IMR-90 (cell line): ENCODE results near the gene PLPP3. TPM values are rescaled to one million over a fixed set of nuclear protein-coding genes. Genes with fewer than 3 reads are reported as not detected.

ENCODE experiments used
- ATAC-seq: fragments of 200-7000 bp; cut with Tn5 transposase; 2 replicates; pipeline ENCODE4 v1.9.1; 2020; ENCODE audit warnings: low read depth, mild to moderate bottlenecking, moderate library complexity
- BruUV-seq: library from RNA; stranded (reverse); fragments of 400-500 nt; replicated peaks from 2 replicates; lab custom pipeline; 2021; lab: Mats Ljungman, UMichigan
- CTCF ChIA-PET: fragments of 300-600 bp; formaldehyde crosslinking; extraction: SDS; loops from one replicate; lab custom pipeline; 2021; ENCODE audit warnings: antibody characterized with exemption; lab: Yijun Ruan, JAX
- POLR2A ChIA-PET: fragments of 300-600 bp; sonication (Branson Sonifier 250); formaldehyde crosslinking; loops from one replicate; lab custom pipeline; 2022; ENCODE audit warnings: antibody characterized with exemption; ENCODE audit not compliant: unreplicated experiment; lab: Charles Lee
- DNase-seq: peaks from one replicate; pipeline ENCODE4 v3.0.0; 2013
- H2AFZ ChIP-seq: replicated peaks from 2 replicates; pipeline ENCODE3; 2013; ENCODE audit warnings: low read length, mild to moderate bottlenecking; ENCODE audit not compliant: poor library complexity
- H2AK5ac ChIP-seq: 2 replicates; pipeline ENCODE4 v1.6.1; 2013; ENCODE audit warnings: low read depth, low read length, inconsistent platforms
- H2AK9ac ChIP-seq: replicated peaks from 2 replicates; pipeline ENCODE3; 2013; ENCODE audit warnings: mild to moderate bottlenecking, low read depth, low read length, moderate library complexity; ENCODE audit not compliant: poor library complexity
- H2BK120ac ChIP-seq: 2 replicates; pipeline ENCODE4 v1.6.1; 2013; ENCODE audit warnings: low read depth, low read length, inconsistent platforms
- H2BK15ac ChIP-seq: 3 replicates; pipeline ENCODE4 v1.6.1; 2013; ENCODE audit warnings: low read depth, low read length, inconsistent platforms
- H2BK20ac ChIP-seq: 2 replicates; pipeline ENCODE4 v1.6.1; 2013; ENCODE audit warnings: low read depth, mild to moderate bottlenecking, inconsistent platforms, low read length, moderate library complexity
- H2BK5ac ChIP-seq: 2 replicates; pipeline ENCODE4 v1.6.1; 2013; ENCODE audit warnings: mild to moderate bottlenecking, low read depth, low read length, inconsistent platforms; ENCODE audit not compliant: poor library complexity, severe bottlenecking
- H3K14ac ChIP-seq: replicated peaks from 2 replicates; pipeline ENCODE4 v1.6.1; 2013; ENCODE audit warnings: low read depth, low read length, inconsistent platforms
- H3K18ac ChIP-seq: 2 replicates; pipeline ENCODE4 v1.6.1; 2013; ENCODE audit warnings: low read depth, low read length, control low read depth
- H3K23ac ChIP-seq: 2 replicates; pipeline ENCODE4 v1.6.1; 2013; ENCODE audit warnings: low read depth, low read length, inconsistent platforms
- H3K27ac ChIP-seq: 2 replicates; pipeline ENCODE4 v1.5.1; 2013; ENCODE audit warnings: mild to moderate bottlenecking, control low read depth, low read length; ENCODE audit not compliant: insufficient read depth
- H3K27me3 ChIP-seq: 2 replicates; pipeline ENCODE4 v1.6.1; 2013; ENCODE audit warnings: low read length; ENCODE audit not compliant: control insufficient read depth, insufficient read depth
- H3K36me3 ChIP-seq: 2 replicates; pipeline ENCODE4 v1.6.1; 2013; ENCODE audit warnings: low read length, mixed read lengths; ENCODE audit not compliant: control insufficient read depth, insufficient read depth
- H3K4ac ChIP-seq: 2 replicates; pipeline ENCODE4 v1.6.1; 2013; ENCODE audit warnings: low read depth, low read length, inconsistent platforms
- H3K4me1 ChIP-seq: 2 replicates; pipeline ENCODE4 v1.6.1; 2013; ENCODE audit warnings: low read length, mixed read lengths; ENCODE audit not compliant: control insufficient read depth, insufficient read depth
- H3K4me2 ChIP-seq: 2 replicates; pipeline ENCODE4 v1.6.1; 2013; ENCODE audit warnings: low read depth, mild to moderate bottlenecking, control low read depth, low read length, moderate library complexity
- H3K4me3 ChIP-seq: 2 replicates; pipeline ENCODE4 v1.5.1; 2013; ENCODE audit warnings: low read depth, mild to moderate bottlenecking, control low read depth, low read length, moderate library complexity; ENCODE audit not compliant: insufficient read depth
- H3K56ac ChIP-seq: 2 replicates; pipeline ENCODE4 v1.6.1; 2013; ENCODE audit warnings: low read length, inconsistent platforms; ENCODE audit not compliant: insufficient read depth; ENCODE audit errors: extremely low read depth
- H3K79me1 ChIP-seq, 2 experiments: 2 replicates each; pipeline ENCODE4 v1.6.1; 2013; ENCODE audit warnings: low read length in 2 of 2, inconsistent platforms in 1 of 2, low read depth in 1 of 2
- H3K9ac ChIP-seq: 2 replicates; pipeline ENCODE4 v1.6.1; 2013; ENCODE audit warnings: low read depth, low read length, control low read depth
- H3K9me1 ChIP-seq: 2 replicates; pipeline ENCODE4 v1.6.1; 2013; ENCODE audit warnings: low read length, inconsistent platforms; ENCODE audit not compliant: insufficient read depth
- H3K9me3 ChIP-seq: 2 replicates; pipeline ENCODE4 v1.6.1; 2013; ENCODE audit warnings: low read length; ENCODE audit not compliant: control insufficient read depth, insufficient read depth
- H4K20me1 ChIP-seq: 2 replicates; pipeline ENCODE4 v1.6.1; 2013; ENCODE audit warnings: low read length, inconsistent platforms; ENCODE audit not compliant: insufficient read depth
- H4K5ac ChIP-seq: 2 replicates; pipeline ENCODE4 v1.6.1; 2013; ENCODE audit warnings: mild to moderate bottlenecking, low read depth, low read length, control low read depth
- H4K8ac ChIP-seq, 2 experiments: 2 replicates each; pipeline ENCODE4 v1.6.1; 2013; ENCODE audit warnings: low read depth in 2 of 2, low read length in 2 of 2, control low read depth in 1 of 2, inconsistent platforms in 1 of 2
- H4K91ac ChIP-seq: 2 replicates; pipeline ENCODE4 v1.6.1; 2013; ENCODE audit warnings: low read depth, low read length, inconsistent platforms; ENCODE audit not compliant: insufficient read depth
- CEBPB ChIP-seq: IDR thresholded peaks from 2 replicates; pipeline ENCODE4 v1.6.1; 2012; ENCODE audit warnings: low read depth, low read length, improper control_type of control experiment
- MXI1 ChIP-seq: IDR thresholded peaks from 2 replicates; pipeline ENCODE4 v1.6.1; 2012; ENCODE audit warnings: low read depth, mild to moderate bottlenecking, low read length, moderate library complexity, borderline replicate concordance
- SMC3 ChIP-seq: fragments of 150-350 bp; IDR thresholded peaks from 2 replicates; pipeline ENCODE4 v1.6.1; 2016; ENCODE audit warnings: low read depth, mild to moderate bottlenecking, antibody characterized with exemption, low read length, moderate library complexity
- USF2 ChIP-seq: fragments of 150-350 bp; IDR thresholded peaks from 2 replicates; pipeline ENCODE4 v1.6.1; 2017; ENCODE audit warnings: mild to moderate bottlenecking, antibody characterized with exemption, low read length, low read depth
- WGBS, 2 experiments: methylation state at CpG; one replicate each; pipeline versions ENCODE4 v1.1.5 to v1.1.7; 2013; ENCODE audit warnings: missing lambda C conversion rate in 2 of 2; ENCODE audit not compliant: insufficient read length in 1 of 2; ENCODE audit errors: extremely low coverage in 2 of 2; 5-methylcytosine and 5-hydroxymethylcytosine counted together
- dilution Hi-C: fragments of 300-500 bp; cut with HindIII; formaldehyde crosslinking; loops from one replicate; pipeline ENCODE4 v1.14.3; 2018; ENCODE audit warnings: low sequenced_read_pairs; ENCODE audit not compliant: unreplicated experiment
- in situ Hi-C: fragments of 300-500 bp; cut with MboI; formaldehyde crosslinking; loops from 3 replicates; pipeline ENCODE4 v1.14.3; 2019; ENCODE audit warnings: low sequenced_read_pairs, inconsistent platforms, mixed read lengths
- intact Hi-C: fragments of 100-400 bp; cut with micrococcal nuclease; formaldehyde crosslinking; loops from 2 replicates; pipeline ENCODE4 v1.10.0; 2022
- polyA plus RNA-seq, 3 experiments: library from polyadenylated mRNA; depleted of rRNA; stranded (reverse); fragments of >200 nt; gene quantifications; 2 replicates each; pipeline ENCODE4 v1.2.3, GENCODE V29; 2012; ENCODE audit warnings: low replicate concordance in 1 of 3
- total RNA-seq: library from RNA; depleted of rRNA; stranded (reverse); fragments of >200 nt; gene quantifications from 2 replicates; pipeline ENCODE4 v1.2.3, GENCODE V29; 2012

PLPP3 gene
- total and polyA plus RNA-seq, 2 of the 4 experiments (the other 2 are of a cell fraction), result 49.9 to 56.6 TPM

GRCh38 chr1:56627019-56627635 lies 47.8 kb upstream of the PLPP3 start:
- dilution Hi-C loops, result no loop called here

More at GRCh38 chr1:56627019-56627635, 47.8 kb upstream of the PLPP3 start:
- H2AK5ac ChIP-seq, result no peak overlapping the region
- no peak overlapping the region for H2BK120ac ChIP-seq
- H3K23ac ChIP-seq, result no peak overlapping the region
- H4K20me1 ChIP-seq, result no peaks in the 10 kb centered on the region
- no peaks in the 10 kb centered on the region for H3K36me3 ChIP-seq
- H3K4me3 ChIP-seq, result no peak overlapping the region
- intact Hi-C loops, result no loop called here
- H3K56ac ChIP-seq, result no peak overlapping the region
- no peak overlapping the region for H2AK9ac ChIP-seq
- H3K9ac ChIP-seq, result no peak overlapping the region
- no peak overlapping the region for H3K18ac ChIP-seq
- H3K9me1 ChIP-seq, result no peaks in the 10 kb centered on the region
- TF ChIP-seq CEBPB, result 0 out of 2 replicates have a peak, but pooled peaks have one; percentile 16
- no peak for TF ChIP-seq MXI1
- TF ChIP-seq USF2, result no peak
- TF ChIP-seq SMC3, result no peak
- no peak overlapping the region for H2AFZ ChIP-seq
- POLR2A ChIA-PET, result no interaction called here
- no peaks in the 10 kb centered on the region for H3K79me1 ChIP-seq
- H4K91ac ChIP-seq, result no peak overlapping the region
- H3K14ac ChIP-seq, result no peak overlapping the region
- no peak overlapping the region for H4K5ac ChIP-seq
- no peak overlapping the region; the same call in none of the 2 replicates for H3K4me2 ChIP-seq
- in situ Hi-C loops, result no loop called here
- no peaks in the 10 kb centered on the region for H3K27me3 ChIP-seq
- no peak overlapping the region for H2BK15ac ChIP-seq
- H2BK5ac ChIP-seq, result peak overlapping the region; percentile 51
- no peak overlapping the region for H3K4ac ChIP-seq
- WGBS, 2 experiments, result no CpG with 5 or more reads among the region's 3 CpGs
- no peaks in the 10 kb centered on the region; the same call in 1 of the 2 replicates for H3K4me1 ChIP-seq
- no peaks in the 10 kb centered on the region for H3K9me3 ChIP-seq
- no peak overlapping the region for H4K8ac ChIP-seq
- H2BK20ac ChIP-seq, result no peak overlapping the region
- ATAC-seq (peak; percentile 6; the same call in 1 of the 2 replicates), DNase-seq (no peak)
- CTCF ChIA-PET, result interaction anchor here (1.0 kb wide), 1 partner anchor 194 kb away, joined by 4 read pairs; no protein-coding TSS in a partner anchor
- BruUV-seq, result no TSS peak
- H3K27ac ChIP-seq, result no peak overlapping the region
